Ishikawa (cell line): Measurements from ENCODE around the gene PDE7B.

ENCODE experiments used
- CREB1 ChIP-seq: IDR thresholded peaks from 2 replicates; pipeline ENCODE4 v1.6.1; 2012; ENCODE audit warnings: low read depth
- EP300 ChIP-seq: IDR thresholded peaks from 2 replicates; pipeline ENCODE4 v1.6.1; 2012; ENCODE audit warnings: borderline replicate concordance
- FOXM1 ChIP-seq: IDR thresholded peaks from 2 replicates; pipeline ENCODE4 v1.6.1; 2012; ENCODE audit warnings: low read depth, borderline replicate concordance
- NFIC ChIP-seq: IDR thresholded peaks from 2 replicates; pipeline ENCODE4 v1.6.1; 2012
- RAD21 ChIP-seq: IDR thresholded peaks from 2 replicates; pipeline ENCODE4 v1.6.1; 2012; ENCODE audit warnings: low read depth
- REST ChIP-seq: IDR thresholded peaks from 2 replicates; pipeline ENCODE4 v1.6.1; 2012; ENCODE audit warnings: low read depth, mild to moderate bottlenecking
- TEAD4 ChIP-seq: IDR thresholded peaks from 2 replicates; pipeline ENCODE4 v1.6.1; 2012
- YY1 ChIP-seq: IDR thresholded peaks from 2 replicates; pipeline ENCODE4 v1.6.1; 2012; ENCODE audit warnings: low read depth
- ZBTB7A ChIP-seq: IDR thresholded peaks from 2 replicates; pipeline ENCODE4 v1.6.1; 2012; ENCODE audit warnings: low read depth
- TF ChIP-seq, protein P1 (sequence below): IDR thresholded peaks from 2 replicates; pipeline ENCODE4 v1.6.1; 2012

DNA sequence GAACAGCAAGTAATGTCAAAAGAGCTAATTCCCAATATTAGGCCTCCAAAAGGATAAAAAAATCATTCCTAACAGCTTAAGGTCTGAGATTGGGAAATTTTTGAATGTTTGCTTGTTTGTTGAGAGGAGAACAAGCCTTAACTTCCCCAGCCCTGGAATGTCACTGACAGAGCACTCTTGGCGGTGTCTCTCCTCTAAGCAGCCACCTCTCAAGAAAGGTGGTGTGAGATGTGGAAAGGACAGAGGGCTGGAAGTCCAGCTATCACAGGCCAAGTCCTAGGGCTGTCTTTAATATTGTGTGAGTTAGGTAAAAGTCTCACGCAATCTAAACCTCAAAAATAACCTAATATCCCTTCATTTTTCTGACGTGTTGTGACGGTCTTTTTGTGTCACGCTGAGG is 297.0 kb downstream of the PDE7B start:
- TF ChIP-seq RAD21 (no peak), REST (no peak), EP300 (no peak), YY1 (no peak), FOXM1 (no peak), NFIC (no peak), ZBTB7A (no peak), TEAD4 (no peak), CREB1 (no peak)
- TF ChIP-seq, protein P1, sequence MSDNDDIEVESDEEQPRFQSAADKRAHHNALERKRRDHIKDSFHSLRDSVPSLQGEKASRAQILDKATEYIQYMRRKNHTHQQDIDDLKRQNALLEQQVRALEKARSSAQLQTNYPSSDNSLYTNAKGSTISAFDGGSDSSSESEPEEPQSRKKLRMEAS, result no peak
